ENCODE measurements around the gene GLB1L2. TPM values are rescaled to one million over a fixed set of nuclear protein-coding genes. Genes with fewer than 3 reads are reported as not detected.

Gene GLB1L2
- total and polyA plus RNA-seq, 7 donors = 4.2 to 108 (median 30.8) TPM

DNA sequence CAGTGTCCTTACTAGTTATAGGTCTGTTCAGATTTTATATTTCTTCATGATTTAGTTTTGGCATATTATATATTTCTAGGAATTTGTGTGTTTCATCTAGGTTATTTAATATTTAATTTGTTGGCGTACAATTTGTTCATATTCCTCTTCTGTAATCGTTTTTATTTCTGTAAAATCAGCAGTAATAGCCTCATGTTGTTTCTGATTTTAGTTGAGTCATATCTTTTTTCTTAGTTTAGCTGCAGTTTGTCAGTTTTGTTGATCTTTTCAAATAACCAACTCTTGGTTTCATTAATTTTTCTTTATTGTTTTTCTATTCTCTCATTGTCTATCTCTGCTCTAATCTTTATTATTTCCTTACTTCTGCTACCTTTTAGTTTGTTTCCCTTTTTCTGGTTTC, 20.3 kb downstream of the GLB1L2 start:
- Histone ChIP-seq H3K9me3 (no peaks in the 10 kb centered on the region), H3K4me1 (peaks cover 3 to 30% (median 8%) of the 10 kb centered on the region in 4 donors), H3K27ac (no peak overlapping the region), H3K27me3 (no peaks in the 10 kb centered on the region), H3K4me3 (no peak overlapping the region), H3K36me3 (peaks cover 0 to 39% (median 2%) of the 10 kb centered on the region in 4 donors)
- 91 to 93% methylated on average over 2 of the region's 2 CpGs for WGBS, 2 donors
- intact Hi-C loops (cut with DNase I) = no loop called here
- DNase-seq = no peak
- no peak for TF ChIP-seq EP300 (IDR thresholded peaks at IDR 0.05)
- no peak for TF ChIP-seq POLR2A (IDR thresholded peaks at IDR 0.05)
- TF ChIP-seq CTCF (IDR thresholded peaks at IDR 0.05) = no peak
- no peak for TF ChIP-seq POLR2AphosphoS5 (IDR thresholded peaks at IDR 0.05)

- WGBS, 2 donors = 70 to 84% methylated on average over 2 of the region's 2 CpGs
Measured at GRCh38 chr11:134355136-134355535, 23.3 kb downstream of the GLB1L2 start.

GRCh38 chr11:134355656-134356055, 23.9 kb downstream of the GLB1L2 start:
- Histone ChIP-seq H3K4me3 (no peak overlapping the region), H3K36me3 (peaks cover 0 to 44% (median 6%) of the 10 kb centered on the region in 4 donors), H3K4me1 (peaks cover 3 to 43% (median 8%) of the 10 kb centered on the region in 4 donors), H3K9me3 (no peaks in the 10 kb centered on the region), H3K27ac (peak overlapping the region in 3 of 4 donors; percentile 71 to 80 (median 73)), H3K27me3 (no peaks in the 10 kb centered on the region)
- peak; percentile 64 for DNase-seq
- 85 to 92% methylated on average over 5 of the region's 5 CpGs for WGBS, 2 donors
- no peak for TF ChIP-seq CTCF (IDR thresholded peaks at IDR 0.05)
- TF ChIP-seq EP300 (IDR thresholded peaks at IDR 0.05) = peak in 3 of 4 donors; percentile 59 to 97 (median 75)
- peak; percentile 67 to 95 (median 78) for TF ChIP-seq POLR2AphosphoS5 (IDR thresholded peaks at IDR 0.05)
- no peak for TF ChIP-seq POLR2A (IDR thresholded peaks at IDR 0.05)
- intact Hi-C loops (cut with DNase I) = no loop called here

More at GRCh38 chr11:134355136-134355535, 23.3 kb downstream of the GLB1L2 start:
- TF ChIP-seq EP300 (IDR thresholded peaks at IDR 0.05) (no peak), POLR2AphosphoS5 (IDR thresholded peaks at IDR 0.05) (peak in 2 of 4 donors; percentile 2 to 9), CTCF (IDR thresholded peaks at IDR 0.05) (no peak), POLR2A (IDR thresholded peaks at IDR 0.05) (no peak)
- Histone ChIP-seq H3K9me3 (no peaks in the 10 kb centered on the region), H3K4me3 (no peak overlapping the region), H3K36me3 (peaks cover 0 to 49% (median 6%) of the 10 kb centered on the region in 4 donors), H3K27ac (peak overlapping the region in 3 of 4 donors; percentile 71 to 80 (median 73)), H3K4me1 (peaks cover 3 to 38% (median 8%) of the 10 kb centered on the region in 4 donors), H3K27me3 (no peaks in the 10 kb centered on the region)
- DNase-seq = no peak
- intact Hi-C loops (cut with DNase I) = no loop called here

DNA sequence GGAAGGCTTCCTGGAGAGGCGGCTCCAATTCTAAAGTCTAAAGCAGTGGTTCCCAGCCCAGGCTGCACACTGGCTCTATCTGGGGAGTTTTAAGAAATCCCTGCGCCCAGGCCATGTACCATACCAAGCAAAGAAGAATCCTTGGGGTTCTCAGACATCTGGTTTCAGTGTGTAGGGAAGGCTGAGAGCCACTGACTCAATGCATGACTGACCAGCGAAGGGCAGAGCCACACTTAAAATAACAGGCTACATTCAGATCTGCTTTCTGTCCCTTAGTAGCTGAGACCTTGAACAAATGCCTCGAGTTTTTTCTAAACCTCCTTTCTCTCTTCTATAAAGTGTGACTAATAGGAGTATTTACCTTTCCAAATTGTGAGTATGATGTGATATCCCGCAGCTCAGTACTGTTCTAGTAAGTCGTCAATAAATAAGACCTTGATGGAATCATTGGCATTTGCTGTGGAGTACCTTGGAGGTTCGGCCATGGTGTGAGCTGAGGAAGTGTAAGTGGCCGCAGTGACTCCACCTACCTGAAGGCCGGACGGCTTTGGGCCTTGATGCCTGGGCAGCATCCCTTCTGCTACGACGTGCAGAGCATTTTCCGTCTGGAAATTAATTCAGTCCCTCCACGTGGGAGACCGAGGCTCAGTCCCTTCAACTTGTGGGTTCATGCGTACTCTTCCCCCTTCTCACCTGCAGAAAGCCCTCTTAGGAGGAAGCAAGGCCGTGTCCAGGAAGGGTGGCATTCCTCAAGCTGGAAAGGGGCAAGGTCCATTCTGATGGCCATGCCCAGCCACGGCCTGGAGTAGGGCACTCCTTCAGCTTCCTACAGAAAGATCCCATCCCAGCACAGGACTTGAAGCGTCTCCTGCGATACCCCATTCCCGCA, 25.1 kb downstream of the GLB1L2 start:
- 88 to 92% methylated on average over 21 of the region's 21 CpGs for WGBS, 2 donors

More for the DNA sequence above, 25.1 kb downstream of the GLB1L2 start:
- peaks cover 0 to 41% (median 6%) of the 10 kb centered on the region in 4 donors for H3K36me3 ChIP-seq
- no peaks in the 10 kb centered on the region for H3K9me3 ChIP-seq
- H3K4me3 ChIP-seq = no peak overlapping the region
- no peaks in the 10 kb centered on the region for H3K27me3 ChIP-seq
- peak; percentile 60 for DNase-seq
- H3K4me1 ChIP-seq = peaks cover 3 to 44% (median 8%) of the 10 kb centered on the region in 4 donors
- peak overlapping the region in 3 of 4 donors; percentile 71 to 80 (median 73) for H3K27ac ChIP-seq
- TF ChIP-seq POLR2AphosphoS5 (IDR thresholded peaks at IDR 0.05) (no peak), CTCF (IDR thresholded peaks at IDR 0.05) (no peak), POLR2A (IDR thresholded peaks at IDR 0.05) (no peak), EP300 (IDR thresholded peaks at IDR 0.05) (no peak)
- intact Hi-C loops (cut with DNase I) = no loop called here

Data from sigmoid colon (tissue), 7 donors.